Astrocyte of the cerebellum (primary cell): Measurements from ENCODE around the gene CCDC180.

Experiments
- DNase-seq: peaks from one replicate; pipeline ENCODE4 v3.0.0-alpha.2; 2011; ENCODE audit warnings: low read depth
- H3K4me3 ChIP-seq: 2 replicates; pipeline ENCODE4 v1.5.1; 2011; ENCODE audit warnings: mild to moderate bottlenecking, low read depth, low read length, moderate library complexity
- in situ Hi-C: cut with HindIII; loops from 2 replicates; pipeline ENCODE4 v1.10.0; 2017; ENCODE audit warnings: low sequenced_read_pairs
- TF ChIP-seq, protein P1 (sequence below): IDR thresholded peaks from 2 replicates; pipeline ENCODE4 v1.5.1; 2012; ENCODE audit warnings: low read length, low read depth, moderate library complexity, mild to moderate bottlenecking; ENCODE audit errors: missing control alignments

The CCDC180 gene

DNA sequence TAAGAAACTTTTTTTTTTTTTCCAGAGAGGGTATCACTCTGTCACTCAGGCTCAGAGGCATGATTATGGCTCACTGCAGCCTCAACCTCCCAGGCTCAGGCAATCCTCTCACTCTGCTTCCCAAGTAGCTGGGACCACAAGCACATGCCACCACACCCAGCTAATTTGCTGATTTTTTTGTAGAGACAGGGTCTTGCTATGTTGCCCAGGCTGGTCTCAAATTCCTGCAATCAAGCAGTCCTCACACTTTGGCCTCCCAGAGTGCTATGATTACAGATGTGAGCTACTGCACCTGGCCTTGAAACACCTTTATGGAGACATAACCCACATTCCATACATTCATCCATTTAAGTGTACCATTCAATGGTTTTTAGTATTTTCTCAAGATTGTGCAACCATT, 23.7 kb upstream of the CCDC180 start:
- no peak for DNase-seq
- TF ChIP-seq, protein P1, sequence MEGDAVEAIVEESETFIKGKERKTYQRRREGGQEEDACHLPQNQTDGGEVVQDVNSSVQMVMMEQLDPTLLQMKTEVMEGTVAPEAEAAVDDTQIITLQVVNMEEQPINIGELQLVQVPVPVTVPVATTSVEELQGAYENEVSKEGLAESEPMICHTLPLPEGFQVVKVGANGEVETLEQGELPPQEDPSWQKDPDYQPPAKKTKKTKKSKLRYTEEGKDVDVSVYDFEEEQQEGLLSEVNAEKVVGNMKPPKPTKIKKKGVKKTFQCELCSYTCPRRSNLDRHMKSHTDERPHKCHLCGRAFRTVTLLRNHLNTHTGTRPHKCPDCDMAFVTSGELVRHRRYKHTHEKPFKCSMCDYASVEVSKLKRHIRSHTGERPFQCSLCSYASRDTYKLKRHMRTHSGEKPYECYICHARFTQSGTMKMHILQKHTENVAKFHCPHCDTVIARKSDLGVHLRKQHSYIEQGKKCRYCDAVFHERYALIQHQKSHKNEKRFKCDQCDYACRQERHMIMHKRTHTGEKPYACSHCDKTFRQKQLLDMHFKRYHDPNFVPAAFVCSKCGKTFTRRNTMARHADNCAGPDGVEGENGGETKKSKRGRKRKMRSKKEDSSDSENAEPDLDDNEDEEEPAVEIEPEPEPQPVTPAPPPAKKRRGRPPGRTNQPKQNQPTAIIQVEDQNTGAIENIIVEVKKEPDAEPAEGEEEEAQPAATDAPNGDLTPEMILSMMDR = no peak
- no peak overlapping the region for H3K4me3 ChIP-seq
- in situ Hi-C loops = no loop called here

DNA sequence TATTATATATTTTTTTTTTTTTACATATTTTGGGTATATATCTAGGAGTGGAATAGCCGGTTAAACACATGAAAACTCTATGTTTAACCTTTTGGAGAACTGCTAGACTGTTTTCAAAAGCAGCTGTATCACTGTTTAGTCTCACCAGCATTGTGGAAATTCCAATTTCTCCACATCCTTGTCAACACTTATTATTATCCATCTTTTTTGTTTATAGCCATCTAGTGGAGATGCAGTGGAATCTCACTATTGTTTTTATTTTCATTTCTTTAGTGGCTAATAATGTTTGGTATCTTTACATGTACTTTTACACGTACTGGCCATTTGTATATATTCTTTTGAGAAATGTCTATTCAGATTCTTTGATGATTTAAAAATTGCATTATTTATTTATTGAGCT, 22.7 kb upstream of the CCDC180 start:
- TF ChIP-seq, protein P1 = no peak
- no peak overlapping the region for H3K4me3 ChIP-seq
- DNase-seq = no peak
- in situ Hi-C loops = loop anchor here (5.0 kb wide), 1 partner anchor 43 kb away; no protein-coding TSS in a partner anchor

DNA sequence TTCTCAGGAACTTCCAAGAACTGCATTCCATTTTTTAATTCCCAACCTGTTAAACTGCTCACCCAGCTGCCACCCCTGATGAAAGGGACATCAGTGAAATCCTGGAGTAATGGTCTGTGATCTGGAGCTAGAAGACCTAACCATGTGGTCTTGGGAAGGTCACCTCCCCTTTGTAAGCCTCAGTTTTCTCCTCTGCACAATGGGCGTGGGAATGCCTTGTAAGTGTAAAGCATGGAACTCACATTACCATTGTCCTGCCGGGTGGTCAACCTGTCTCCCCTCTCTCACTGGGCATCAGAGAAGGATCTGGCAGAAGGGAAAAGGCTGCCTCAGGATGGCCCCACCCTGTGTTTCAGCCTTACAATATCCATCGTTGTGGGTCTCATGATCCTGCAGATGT, 15.3 kb upstream of the CCDC180 start:
- H3K4me3 ChIP-seq = no peak overlapping the region
- TF ChIP-seq, protein P1 = no peak
- DNase-seq = no peak
- in situ Hi-C loops = no loop called here

DNA sequence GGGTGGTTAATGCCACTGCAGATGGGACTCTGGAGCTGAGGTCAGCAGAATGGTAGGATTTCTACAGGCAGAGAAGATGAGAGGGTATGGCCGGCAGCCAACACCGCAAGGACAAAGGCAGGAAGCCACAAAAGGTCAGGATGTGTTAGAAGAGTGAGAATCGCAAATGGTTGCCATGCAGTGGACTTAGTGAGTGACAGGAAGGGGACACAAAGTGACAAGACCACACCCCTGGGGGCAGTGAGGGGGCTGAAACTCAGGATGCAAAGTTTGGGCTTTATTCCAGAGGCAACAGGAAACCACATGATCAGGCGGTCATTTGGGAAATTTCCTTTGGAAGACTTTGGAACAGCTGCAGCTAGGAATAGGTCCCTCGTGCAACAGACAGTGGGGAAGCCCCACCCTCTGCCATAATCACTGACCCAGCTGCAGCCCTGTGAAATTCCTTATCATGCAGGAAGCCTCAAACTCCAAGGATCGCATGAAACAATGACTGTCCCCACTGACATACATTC, 14.2 kb upstream of the CCDC180 start:
- no peak overlapping the region for H3K4me3 ChIP-seq
- in situ Hi-C loops = no loop called here
- DNase-seq = no peak
- TF ChIP-seq, protein P1 = no peak

DNA sequence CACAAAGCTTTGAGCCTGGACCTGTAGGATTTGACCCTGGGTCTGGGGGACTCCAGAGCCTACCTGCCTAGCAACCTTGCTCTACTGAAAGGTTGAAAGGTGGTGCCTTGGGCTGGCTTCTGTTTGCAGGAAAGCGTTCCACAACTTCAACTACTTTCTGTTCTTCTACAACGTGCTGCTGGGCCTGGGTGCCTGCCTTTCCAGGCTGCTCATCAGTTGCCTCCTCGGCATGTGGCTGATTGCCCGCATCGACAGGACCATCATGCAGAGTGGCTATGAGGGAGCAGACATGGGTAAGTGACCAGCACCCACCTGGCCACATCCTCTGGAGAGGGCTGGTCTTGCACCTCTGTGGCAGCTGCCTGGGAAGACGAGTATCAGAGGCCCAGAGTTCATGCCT, 13.6 kb upstream of the CCDC180 start:
- TF ChIP-seq, protein P1 = no peak
- in situ Hi-C loops = no loop called here
- DNase-seq = no peak
- H3K4me3 ChIP-seq = no peak overlapping the region

DNA sequence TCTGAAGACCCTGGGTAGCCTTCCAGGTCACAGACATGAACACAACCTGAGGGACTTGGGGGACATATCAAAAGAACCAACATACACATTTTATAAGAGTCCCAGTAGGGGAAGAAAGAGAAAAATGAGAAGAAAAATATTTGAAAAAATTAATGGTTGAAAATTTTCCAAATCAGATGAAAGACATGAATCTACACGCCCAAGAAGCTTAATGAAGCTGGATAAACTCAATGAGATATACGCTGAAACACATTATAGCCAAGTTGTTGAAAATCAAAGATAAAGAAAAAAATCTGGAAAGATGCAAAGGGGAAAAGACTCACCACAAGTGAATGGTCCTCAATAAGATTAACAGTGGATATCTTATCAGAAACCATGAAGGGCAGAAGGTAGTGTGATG, 9.6 kb upstream of the CCDC180 start:
- no peak overlapping the region for H3K4me3 ChIP-seq
- TF ChIP-seq, protein P1 = no peak
- in situ Hi-C loops = loop anchor here (5.0 kb wide), 1 partner anchor 69 kb away; no protein-coding TSS in a partner anchor
- no peak for DNase-seq
